A549 (cell line): Measurements from ENCODE around the gene CSTB.

Source experiments
- BHLHE40 ChIP-seq: IDR thresholded peaks from 2 replicates; pipeline ENCODE4 v1.6.1; 2012; ENCODE audit warnings: low read depth, low read length, inconsistent platforms
- CBX2 ChIP-seq: fragments of 200-600 bp; sonication (generic); IDR thresholded peaks from 2 replicates; pipeline ENCODE4 v1.6.1; 2016; ENCODE audit warnings: low read depth, mild to moderate bottlenecking, borderline replicate concordance
- EP300 ChIP-seq, 2 experiments: fragments of >200 bp; sonication (Bioruptor Twin); formaldehyde crosslinking; IDR thresholded peaks; 2 replicates in 1 of 2; 3 replicates in 1 of 2; pipeline ENCODE4 v1.6.1; 2016 to 2017
- GATA3 ChIP-seq: IDR thresholded peaks from 2 replicates; pipeline ENCODE4 v1.6.1; 2012; ENCODE audit warnings: borderline replicate concordance
- JUN ChIP-seq, 2 experiments: fragments of >200 bp; sonication (Bioruptor Twin); formaldehyde crosslinking; IDR thresholded peaks; 2 replicates in 1 of 2; 3 replicates in 1 of 2; pipeline ENCODE4 v1.6.1; 2016 to 2017
- POLR2A ChIP-seq: IDR thresholded peaks from 2 replicates; pipeline ENCODE4 v1.6.1; 2012; ENCODE audit warnings: mild to moderate bottlenecking, low read length
- POLR2AphosphoS2 ChIP-seq: conservative IDR thresholded peaks from 2 replicates; pipeline ENCODE4 v1.6.1; 2012; ENCODE audit warnings: low read length, improper control_type of control experiment, inconsistent platforms
- RAD21 ChIP-seq, 2 experiments: fragments of >200 bp in 1 of 2; sonication (Bioruptor Twin) in 1 of 2; formaldehyde crosslinking in 1 of 2; IDR thresholded peaks in 1 of 2; conservative IDR thresholded peaks in 1 of 2; 2 replicates in 1 of 2; 3 replicates in 1 of 2; pipeline ENCODE4 v1.6.1; 2012 to 2018; ENCODE audit warnings: inconsistent platforms in 1 of 2
- SMC3 ChIP-seq: fragments of >200 bp; sonication (Bioruptor Twin); formaldehyde crosslinking; IDR thresholded peaks from 3 replicates; pipeline ENCODE4 v1.6.1; 2018; ENCODE audit warnings: inconsistent platforms
- ZFP36 ChIP-seq: fragments of 450-650 bp; IDR thresholded peaks from 2 replicates; pipeline ENCODE4 v1.6.1; 2014; ENCODE audit warnings: borderline replicate concordance; ENCODE audit not compliant: partially characterized antibody
- TF ChIP-seq, protein P1 (sequence below): fragments of 450-650 bp; IDR thresholded peaks from 2 replicates; pipeline ENCODE4 v1.6.1; 2014; ENCODE audit warnings: antibody characterized with exemption
- TF ChIP-seq, protein P2 (sequence below): fragments of >200 bp; sonication (Bioruptor Twin); formaldehyde crosslinking; IDR thresholded peaks from 3 replicates; pipeline ENCODE4 v1.5.1; 2016
- TF ChIP-seq, protein P3 (sequence below): fragments of 200-600 bp; sonication (generic); IDR thresholded peaks from 2 replicates; pipeline ENCODE4 v1.6.1; 2016; ENCODE audit warnings: antibody characterized with exemption, mild to moderate bottlenecking, moderate library complexity
- TF ChIP-seq, protein P4 (sequence below): fragments of >200 bp; sonication (Bioruptor Twin); formaldehyde crosslinking; IDR thresholded peaks from 3 replicates; pipeline ENCODE4 v1.6.1; 2016

DNA sequence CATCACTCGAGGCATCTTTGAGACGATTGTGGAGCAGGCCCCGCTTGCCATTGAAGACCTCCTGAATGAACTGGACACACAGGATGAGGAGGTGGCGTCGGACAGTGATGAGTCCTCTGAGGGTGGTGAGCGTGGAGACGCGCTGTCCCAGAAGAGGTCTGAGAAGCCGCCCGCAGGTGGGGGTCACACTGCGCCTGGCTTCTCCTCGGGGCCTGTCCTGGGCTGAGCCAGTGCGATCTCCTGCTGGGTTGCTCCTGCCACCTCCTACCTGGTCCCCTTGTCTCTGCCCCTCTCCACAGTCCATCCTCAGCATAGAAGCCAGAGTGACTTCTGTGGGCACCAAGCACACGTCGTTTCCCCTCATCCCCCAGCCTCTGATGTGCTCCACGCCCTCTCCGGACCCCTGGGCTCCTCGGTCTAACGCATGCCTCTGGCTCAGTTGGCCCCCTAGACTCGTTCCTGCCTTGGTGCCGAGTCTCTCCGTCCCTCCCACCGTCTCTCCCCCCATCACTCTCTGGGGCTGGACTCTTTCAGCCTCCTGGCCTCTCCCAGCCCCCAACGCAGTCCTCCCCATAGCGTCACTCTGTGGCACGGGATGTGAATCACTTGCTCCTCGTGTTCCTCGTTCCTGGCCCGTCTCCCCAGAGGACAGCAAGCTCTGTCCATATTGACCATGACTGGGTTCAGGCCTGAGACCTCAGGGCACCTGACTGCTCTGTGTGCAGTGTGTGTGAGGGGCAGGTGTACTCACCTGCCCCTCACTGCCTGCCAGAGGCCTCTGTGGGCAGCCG, 22.0 kb upstream of the CSTB start:
- TF ChIP-seq EP300 (IDR thresholded peaks at IDR 0.05) (no peak), POLR2A (no peak), CBX2 (no peak), GATA3 (no peak), RAD21 (conservative IDR thresholded peaks at IDR 0.05 in 1 of 2, IDR thresholded peaks at IDR 0.05 in 1 of 2) (no peak), POLR2AphosphoS2 (no peak), SMC3 (no peak), BHLHE40 (no peak), JUN (IDR thresholded peaks at IDR 0.05) (no peak), ZFP36 (no peak)
- TF ChIP-seq, protein P1, sequence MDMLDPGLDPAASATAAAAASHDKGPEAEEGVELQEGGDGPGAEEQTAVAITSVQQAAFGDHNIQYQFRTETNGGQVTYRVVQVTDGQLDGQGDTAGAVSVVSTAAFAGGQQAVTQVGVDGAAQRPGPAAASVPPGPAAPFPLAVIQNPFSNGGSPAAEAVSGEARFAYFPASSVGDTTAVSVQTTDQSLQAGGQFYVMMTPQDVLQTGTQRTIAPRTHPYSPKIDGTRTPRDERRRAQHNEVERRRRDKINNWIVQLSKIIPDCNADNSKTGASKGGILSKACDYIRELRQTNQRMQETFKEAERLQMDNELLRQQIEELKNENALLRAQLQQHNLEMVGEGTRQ: no peak
- TF ChIP-seq, protein P2, sequence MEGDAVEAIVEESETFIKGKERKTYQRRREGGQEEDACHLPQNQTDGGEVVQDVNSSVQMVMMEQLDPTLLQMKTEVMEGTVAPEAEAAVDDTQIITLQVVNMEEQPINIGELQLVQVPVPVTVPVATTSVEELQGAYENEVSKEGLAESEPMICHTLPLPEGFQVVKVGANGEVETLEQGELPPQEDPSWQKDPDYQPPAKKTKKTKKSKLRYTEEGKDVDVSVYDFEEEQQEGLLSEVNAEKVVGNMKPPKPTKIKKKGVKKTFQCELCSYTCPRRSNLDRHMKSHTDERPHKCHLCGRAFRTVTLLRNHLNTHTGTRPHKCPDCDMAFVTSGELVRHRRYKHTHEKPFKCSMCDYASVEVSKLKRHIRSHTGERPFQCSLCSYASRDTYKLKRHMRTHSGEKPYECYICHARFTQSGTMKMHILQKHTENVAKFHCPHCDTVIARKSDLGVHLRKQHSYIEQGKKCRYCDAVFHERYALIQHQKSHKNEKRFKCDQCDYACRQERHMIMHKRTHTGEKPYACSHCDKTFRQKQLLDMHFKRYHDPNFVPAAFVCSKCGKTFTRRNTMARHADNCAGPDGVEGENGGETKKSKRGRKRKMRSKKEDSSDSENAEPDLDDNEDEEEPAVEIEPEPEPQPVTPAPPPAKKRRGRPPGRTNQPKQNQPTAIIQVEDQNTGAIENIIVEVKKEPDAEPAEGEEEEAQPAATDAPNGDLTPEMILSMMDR: no peak
- TF ChIP-seq, protein P3, sequence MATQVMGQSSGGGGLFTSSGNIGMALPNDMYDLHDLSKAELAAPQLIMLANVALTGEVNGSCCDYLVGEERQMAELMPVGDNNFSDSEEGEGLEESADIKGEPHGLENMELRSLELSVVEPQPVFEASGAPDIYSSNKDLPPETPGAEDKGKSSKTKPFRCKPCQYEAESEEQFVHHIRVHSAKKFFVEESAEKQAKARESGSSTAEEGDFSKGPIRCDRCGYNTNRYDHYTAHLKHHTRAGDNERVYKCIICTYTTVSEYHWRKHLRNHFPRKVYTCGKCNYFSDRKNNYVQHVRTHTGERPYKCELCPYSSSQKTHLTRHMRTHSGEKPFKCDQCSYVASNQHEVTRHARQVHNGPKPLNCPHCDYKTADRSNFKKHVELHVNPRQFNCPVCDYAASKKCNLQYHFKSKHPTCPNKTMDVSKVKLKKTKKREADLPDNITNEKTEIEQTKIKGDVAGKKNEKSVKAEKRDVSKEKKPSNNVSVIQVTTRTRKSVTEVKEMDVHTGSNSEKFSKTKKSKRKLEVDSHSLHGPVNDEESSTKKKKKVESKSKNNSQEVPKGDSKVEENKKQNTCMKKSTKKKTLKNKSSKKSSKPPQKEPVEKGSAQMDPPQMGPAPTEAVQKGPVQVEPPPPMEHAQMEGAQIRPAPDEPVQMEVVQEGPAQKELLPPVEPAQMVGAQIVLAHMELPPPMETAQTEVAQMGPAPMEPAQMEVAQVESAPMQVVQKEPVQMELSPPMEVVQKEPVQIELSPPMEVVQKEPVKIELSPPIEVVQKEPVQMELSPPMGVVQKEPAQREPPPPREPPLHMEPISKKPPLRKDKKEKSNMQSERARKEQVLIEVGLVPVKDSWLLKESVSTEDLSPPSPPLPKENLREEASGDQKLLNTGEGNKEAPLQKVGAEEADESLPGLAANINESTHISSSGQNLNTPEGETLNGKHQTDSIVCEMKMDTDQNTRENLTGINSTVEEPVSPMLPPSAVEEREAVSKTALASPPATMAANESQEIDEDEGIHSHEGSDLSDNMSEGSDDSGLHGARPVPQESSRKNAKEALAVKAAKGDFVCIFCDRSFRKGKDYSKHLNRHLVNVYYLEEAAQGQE: no peak
- TF ChIP-seq, protein P4, sequence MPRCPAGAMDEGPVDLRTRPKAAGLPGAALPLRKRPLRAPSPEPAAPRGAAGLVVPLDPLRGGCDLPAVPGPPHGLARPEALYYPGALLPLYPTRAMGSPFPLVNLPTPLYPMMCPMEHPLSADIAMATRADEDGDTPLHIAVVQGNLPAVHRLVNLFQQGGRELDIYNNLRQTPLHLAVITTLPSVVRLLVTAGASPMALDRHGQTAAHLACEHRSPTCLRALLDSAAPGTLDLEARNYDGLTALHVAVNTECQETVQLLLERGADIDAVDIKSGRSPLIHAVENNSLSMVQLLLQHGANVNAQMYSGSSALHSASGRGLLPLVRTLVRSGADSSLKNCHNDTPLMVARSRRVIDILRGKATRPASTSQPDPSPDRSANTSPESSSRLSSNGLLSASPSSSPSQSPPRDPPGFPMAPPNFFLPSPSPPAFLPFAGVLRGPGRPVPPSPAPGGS: no peak
